ENCODE results near the gene DPEP2NB.

- TF ChIP-seq EZH2 (IDR thresholded peaks at IDR 0.05; ENCODE audit: low read length, missing control alignments) (no peak), CTCF (conservative IDR thresholded peaks at IDR 0.05 in 1 of 2, IDR thresholded peaks at IDR 0.05 in 1 of 2; ENCODE audit: low read depth in 1 of 2, low read length in 2 of 2) (no peak)
Observed at GRCh38 chr16:67967958-67968399, 47.7 kb downstream of the DPEP2NB start.
